ENCODE data around the gene SLC30A1. TPM values are rescaled to one million over a fixed set of nuclear protein-coding genes. Genes with fewer than 3 reads are reported as not detected.

The SLC30A1 gene
- total and polyA plus RNA-seq, 10 of the 15 experiments (the other 5 are each of a cell fraction or from before 2014, with no cell fraction given), result 3.5 to 14.1 (median 8.8) TPM

DNA sequence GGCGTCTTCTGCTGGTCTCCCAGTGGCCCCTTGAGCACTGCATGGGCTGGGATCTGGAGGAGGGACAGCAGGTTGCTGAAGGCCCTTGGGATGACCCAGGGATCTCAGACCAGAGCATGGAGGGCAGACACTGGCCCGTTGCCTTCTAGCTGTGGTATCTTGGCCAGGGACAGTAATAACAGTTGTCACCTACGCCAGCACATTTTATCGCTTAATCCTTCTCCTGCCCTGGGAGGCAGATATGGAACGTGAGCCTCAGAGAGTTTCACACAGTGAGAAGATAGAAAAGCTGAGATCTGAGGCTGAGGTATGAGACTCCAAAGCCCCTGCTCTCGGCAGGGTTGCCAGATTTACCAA, 46.9 kb downstream of the SLC30A1 start (continued):
- TF ChIP-seq, protein P1, sequence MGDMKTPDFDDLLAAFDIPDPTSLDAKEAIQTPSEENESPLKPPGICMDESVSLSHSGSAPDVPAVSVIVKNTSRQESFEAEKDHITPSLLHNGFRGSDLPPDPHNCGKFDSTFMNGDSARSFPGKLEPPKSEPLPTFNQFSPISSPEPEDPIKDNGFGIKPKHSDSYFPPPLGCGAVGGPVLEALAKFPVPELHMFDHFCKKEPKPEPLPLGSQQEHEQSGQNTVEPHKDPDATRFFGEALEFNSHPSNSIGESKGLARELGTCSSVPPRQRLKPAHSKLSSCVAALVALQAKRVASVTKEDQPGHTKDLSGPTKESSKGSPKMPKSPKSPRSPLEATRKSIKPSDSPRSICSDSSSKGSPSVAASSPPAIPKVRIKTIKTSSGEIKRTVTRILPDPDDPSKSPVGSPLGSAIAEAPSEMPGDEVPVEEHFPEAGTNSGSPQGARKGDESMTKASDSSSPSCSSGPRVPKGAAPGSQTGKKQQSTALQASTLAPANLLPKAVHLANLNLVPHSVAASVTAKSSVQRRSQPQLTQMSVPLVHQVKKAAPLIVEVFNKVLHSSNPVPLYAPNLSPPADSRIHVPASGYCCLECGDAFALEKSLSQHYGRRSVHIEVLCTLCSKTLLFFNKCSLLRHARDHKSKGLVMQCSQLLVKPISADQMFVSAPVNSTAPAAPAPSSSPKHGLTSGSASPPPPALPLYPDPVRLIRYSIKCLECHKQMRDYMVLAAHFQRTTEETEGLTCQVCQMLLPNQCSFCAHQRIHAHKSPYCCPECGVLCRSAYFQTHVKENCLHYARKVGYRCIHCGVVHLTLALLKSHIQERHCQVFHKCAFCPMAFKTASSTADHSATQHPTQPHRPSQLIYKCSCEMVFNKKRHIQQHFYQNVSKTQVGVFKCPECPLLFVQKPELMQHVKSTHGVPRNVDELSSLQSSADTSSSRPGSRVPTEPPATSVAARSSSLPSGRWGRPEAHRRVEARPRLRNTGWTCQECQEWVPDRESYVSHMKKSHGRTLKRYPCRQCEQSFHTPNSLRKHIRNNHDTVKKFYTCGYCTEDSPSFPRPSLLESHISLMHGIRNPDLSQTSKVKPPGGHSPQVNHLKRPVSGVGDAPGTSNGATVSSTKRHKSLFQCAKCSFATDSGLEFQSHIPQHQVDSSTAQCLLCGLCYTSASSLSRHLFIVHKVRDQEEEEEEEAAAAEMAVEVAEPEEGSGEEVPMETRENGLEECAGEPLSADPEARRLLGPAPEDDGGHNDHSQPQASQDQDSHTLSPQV (IDR thresholded peaks at IDR 0.05), result no peak
- no peak for TF ChIP-seq ZNF24 (IDR thresholded peaks at IDR 0.05)
- TF ChIP-seq RELA (IDR thresholded peaks at IDR 0.05; ENCODE audit: borderline replicate concordance, partially characterized antibody), result no peak
- TF ChIP-seq USF1 (IDR thresholded peaks at IDR 0.05; ENCODE audit: borderline replicate concordance, extremely low read length, insufficient read depth, low read depth, low read length), result no peak
- no peak for TF ChIP-seq KAT2A (conservative IDR thresholded peaks at IDR 0.05; ENCODE audit: control insufficient read depth, low read depth, low read length)

GRCh38 chr1:211531194-211532087, 47.5 kb downstream of the SLC30A1 start:
- Histone ChIP-seq H3K4me1 (ENCODE audit: control insufficient read depth, insufficient read depth, low read length) (peaks cover 29% of the 10 kb centered on the region), H3K4me3 (no peak overlapping the region), H3K79me2 (ENCODE audit: control insufficient read depth, insufficient read depth, low read length) (no peaks in the 10 kb centered on the region), H3K9me3 (replicated peaks; ENCODE audit: control insufficient read depth, insufficient read depth, low read length) (no peaks in the 10 kb centered on the region), H3K4me2 (ENCODE audit: control insufficient read depth, insufficient read depth) (no peak overlapping the region), H3K9ac (ENCODE audit: control insufficient read depth, insufficient read depth, low read length) (no peak overlapping the region), H3K36me3 (ENCODE audit: control insufficient read depth in 2 of 2, insufficient read depth in 2 of 2, low read length in 1 of 2) (no peaks in the 10 kb centered on the region), H3K27ac (ENCODE audit: control insufficient read depth, insufficient read depth) (no peak overlapping the region), H4K20me1 (ENCODE audit: control insufficient read depth, insufficient read depth) (no peaks in the 10 kb centered on the region), H3K27me3 (replicated peaks in 1 of 2; ENCODE audit: control insufficient read depth in 2 of 2, insufficient read depth in 2 of 2, low read length in 1 of 2) (no peaks in the 10 kb centered on the region), H2AFZ (ENCODE audit: control insufficient read depth, low read depth, low read length) (no peak overlapping the region)
- ChIA-PET POLR2A (no interaction called here), SMC1A (ENCODE audit: uncharacterized antibody, unreplicated experiment) (interaction anchor here (1.0 kb wide), 1 partner anchor 23 kb away, joined by 3 read pairs; no protein-coding TSS in a partner anchor), CTCF (interaction anchor here (0.8 to 2.5 kb wide), 2 partner anchors 14 to 17 kb away, joined by 4 to 9 read pairs; no protein-coding TSS in a partner anchor), RAD21 (ENCODE audit: unreplicated experiment) (no interaction called here)
- 61% methylated on average over 15 of the region's 15 CpGs for WGBS (ENCODE audit: insufficient coverage, insufficient replicate concordance, low lambda C conversion rate, missing lambda C conversion rate)
- FAIRE-seq, result no peak
- no peak for ATAC-seq
- no peak for DNase-seq (ENCODE audit: low read depth, low spot score)
- in situ Hi-C loops (cut with MboI) (no loop called here), intact Hi-C loops (cut with micrococcal nuclease; ENCODE audit: unreplicated experiment) (no loop called here)
- no TSS peak for BruUV-seq (replicated peaks)
- TF ChIP-seq POLR2A (IDR thresholded peaks at IDR 0.05; ENCODE audit: low read depth, low read length) (no peak), NFYA (IDR thresholded peaks at IDR 0.05; ENCODE audit: borderline replicate concordance, low read depth, low read length) (no peak), CBFB (IDR thresholded peaks at IDR 0.05; ENCODE audit: low read depth) (no peak), SMAD5 (IDR thresholded peaks at IDR 0.05; ENCODE audit: low read depth) (no peak), TCF7 (IDR thresholded peaks at IDR 0.05; ENCODE audit: borderline replicate concordance) (no peak), PAX5 (IDR thresholded peaks at IDR 0.05; ENCODE audit: borderline replicate concordance, low read depth, low read length) (no peak), ZNF384 (IDR thresholded peaks at IDR 0.05; ENCODE audit: borderline replicate concordance, low read depth, low read length) (no peak), NFYB (IDR thresholded peaks at IDR 0.05; ENCODE audit: insufficient read depth, low read depth, low read length) (no peak)
- TF ChIP-seq, protein P2, sequence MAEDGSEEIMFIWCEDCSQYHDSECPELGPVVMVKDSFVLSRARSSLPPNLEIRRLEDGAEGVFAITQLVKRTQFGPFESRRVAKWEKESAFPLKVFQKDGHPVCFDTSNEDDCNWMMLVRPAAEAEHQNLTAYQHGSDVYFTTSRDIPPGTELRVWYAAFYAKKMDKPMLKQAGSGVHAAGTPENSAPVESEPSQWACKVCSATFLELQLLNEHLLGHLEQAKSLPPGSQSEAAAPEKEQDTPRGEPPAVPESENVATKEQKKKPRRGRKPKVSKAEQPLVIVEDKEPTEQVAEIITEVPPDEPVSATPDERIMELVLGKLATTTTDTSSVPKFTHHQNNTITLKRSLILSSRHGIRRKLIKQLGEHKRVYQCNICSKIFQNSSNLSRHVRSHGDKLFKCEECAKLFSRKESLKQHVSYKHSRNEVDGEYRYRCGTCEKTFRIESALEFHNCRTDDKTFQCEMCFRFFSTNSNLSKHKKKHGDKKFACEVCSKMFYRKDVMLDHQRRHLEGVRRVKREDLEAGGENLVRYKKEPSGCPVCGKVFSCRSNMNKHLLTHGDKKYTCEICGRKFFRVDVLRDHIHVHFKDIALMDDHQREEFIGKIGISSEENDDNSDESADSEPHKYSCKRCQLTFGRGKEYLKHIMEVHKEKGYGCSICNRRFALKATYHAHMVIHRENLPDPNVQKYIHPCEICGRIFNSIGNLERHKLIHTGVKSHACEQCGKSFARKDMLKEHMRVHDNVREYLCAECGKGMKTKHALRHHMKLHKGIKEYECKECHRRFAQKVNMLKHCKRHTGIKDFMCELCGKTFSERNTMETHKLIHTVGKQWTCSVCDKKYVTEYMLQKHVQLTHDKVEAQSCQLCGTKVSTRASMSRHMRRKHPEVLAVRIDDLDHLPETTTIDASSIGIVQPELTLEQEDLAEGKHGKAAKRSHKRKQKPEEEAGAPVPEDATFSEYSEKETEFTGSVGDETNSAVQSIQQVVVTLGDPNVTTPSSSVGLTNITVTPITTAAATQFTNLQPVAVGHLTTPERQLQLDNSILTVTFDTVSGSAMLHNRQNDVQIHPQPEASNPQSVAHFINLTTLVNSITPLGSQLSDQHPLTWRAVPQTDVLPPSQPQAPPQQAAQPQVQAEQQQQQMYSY (CRISPR knock-in tag; IDR thresholded peaks at IDR 0.05), result no peak
